H1 (cell line): ENCODE data around the gene ARMC12. TPM values are rescaled to one million over a fixed set of nuclear protein-coding genes. Genes with fewer than 3 reads are reported as not detected.

ENCODE experiments used
- CHD1 ChIP-seq: IDR thresholded peaks from 2 replicates; pipeline ENCODE4 v1.6.1; 2012; ENCODE audit warnings: low read depth, low read length, improper control_type of control experiment
- CHD7 ChIP-seq: fragments of 300-600 bp; sonication (generic); IDR thresholded peaks from 2 replicates; pipeline ENCODE4 v1.7.1; 2012; ENCODE audit warnings: low read length, moderate library complexity, mild to moderate bottlenecking, inconsistent platforms; ENCODE audit not compliant: insufficient replicate concordance
- FOSL1 ChIP-seq: IDR thresholded peaks from 2 replicates; pipeline ENCODE4 v1.6.1; 2011; ENCODE audit warnings: mild to moderate bottlenecking, low read depth, low read length, moderate library complexity; ENCODE audit not compliant: insufficient read depth
- HDAC6 ChIP-seq: IDR thresholded peaks from one replicate; pipeline ENCODE4 v1.7.1; 2012; ENCODE audit warnings: low read depth, mild to moderate bottlenecking, inconsistent platforms, low read length, moderate library complexity
- POLR2AphosphoS5 ChIP-seq: IDR thresholded peaks from 2 replicates; pipeline ENCODE4 v1.6.1; 2011; ENCODE audit warnings: low read depth, low read length
- SIX5 ChIP-seq: IDR thresholded peaks from 2 replicates; pipeline ENCODE4 v1.6.1; 2011; ENCODE audit warnings: mild to moderate bottlenecking, low read depth, low read length
- SP1 ChIP-seq: IDR thresholded peaks from 2 replicates; pipeline ENCODE4 v1.6.1; 2011; ENCODE audit warnings: low read depth, low read length
- SP2 ChIP-seq: IDR thresholded peaks from 2 replicates; pipeline ENCODE4 v1.6.1; 2012; ENCODE audit warnings: mild to moderate bottlenecking, low read length, inconsistent platforms
- polyA plus RNA-seq, 7 experiments: library from polyadenylated mRNA; depleted of rRNA in 3 of 7; stranded (reverse) in 5 of 7; unstranded in 2 of 7; fragments of >200 nt in 5 of 7; fragments of 200-250 nt in 2 of 7; gene quantifications; 1 replicate in 5 of 7; 2 replicates in 1 of 7; 4 replicates in 1 of 7; pipeline versions ENCODE4 v1.2.1 to v1.2.3, GENCODE V29; 2011 to 2013; ENCODE audit warnings: missing spikeins in 2 of 7, mixed read lengths in 2 of 7
- total RNA-seq: library from RNA; stranded (reverse); fragmentation: NEBNext Ultra II Directional; extraction: Animal tissue kit (Norgen Biotek cat#: 25700); gene quantifications from 2 replicates; pipeline ENCODE4 v1.2.1, GENCODE V29; 2021

Gene ARMC12
- total and polyA plus RNA-seq, 2 of the 8 experiments (the other 6 are each of a cell fraction or from before 2014, with no cell fraction given) = 0.86 to 3.7 TPM

GRCh38 chr6:35727231-35727934 is 9.4 kb upstream of the ARMC12 start (continued):
- TF ChIP-seq CHD7 (no peak), HDAC6 (no peak), CHD1 (no peak), SP2 (no peak), SIX5 (no peak), POLR2AphosphoS5 (peak; percentile 24; the same call in 1 of the 2 replicates), SP1 (no peak), FOSL1 (no peak)
